Mucosa of gallbladder (tissue), 1 donor: ENCODE data around the gene CKS1B. TPM values are rescaled to one million over a fixed set of nuclear protein-coding genes. Genes with fewer than 3 reads are reported as not detected.
A peak's percentile ranks its signal among the peaks of the same experiment; 100 is the strongest.

Experiments
- DNase-seq: peaks from one replicate; pipeline ENCODE4 v3.0.0-alpha.2; 2020; ENCODE audit warnings: low spot score
- total RNA-seq: library from RNA; stranded (reverse); gene quantifications from one replicate; pipeline ENCODE4 v1.2.1, GENCODE V29; 2021
- donor health status: DM: no; HTN: no; CAD: no.

The CKS1B gene
- total RNA-seq, 1 donor from 2014 or later: 27.1 TPM

- DNase-seq: no peak
These were observed 40.4 kb downstream of the CKS1B start for GRCh38 chr1:155014709-155015508.

GRCh38 chr1:155015527-155016230 is 41.2 kb downstream of the CKS1B start:
- DNase-seq: no peak

GRCh38 chr1:155016231-155016831 is 41.9 kb downstream of the CKS1B start:
- no peak for DNase-seq

- DNase-seq: peak; percentile 89
These were observed 42.8 kb downstream of the CKS1B start for GRCh38 chr1:155017041-155017945.

GRCh38 chr1:155017946-155018316 is 43.5 kb downstream of the CKS1B start:
- no peak for DNase-seq

GRCh38 chr1:155018617-155019348 is 44.3 kb downstream of the CKS1B start:
- no peak for DNase-seq

- no peak for DNase-seq
These were observed 45.1 kb downstream of the CKS1B start for GRCh38 chr1:155019377-155020245.

GRCh38 chr1:155022136-155022926 is 47.9 kb downstream of the CKS1B start:
- no peak for DNase-seq

GRCh38 chr1:155022927-155023236 is 48.4 kb downstream of the CKS1B start:
- DNase-seq: peak; percentile 51

- no peak for DNase-seq
These were observed 49.1 kb downstream of the CKS1B start for GRCh38 chr1:155023627-155024026.

GRCh38 chr1:155024315-155024714 is 49.8 kb downstream of the CKS1B start:
- DNase-seq: no peak

- no peak for DNase-seq
These were observed 51.7 kb downstream of the CKS1B start for GRCh38 chr1:155026154-155026553.

GRCh38 chr1:155026588-155026987 is 52.1 kb downstream of the CKS1B start:
- no peak for DNase-seq

Other genes starting within 250 kb of the CKS1B start
- 3.9 TPM for gene KCNN3, start 104.4 kb upstream of the CKS1B start, total RNA-seq
- gene PMVK, start 38.0 kb upstream of the CKS1B start, total RNA-seq: 33.0 TPM
- gene PBXIP1, start 18.6 kb upstream of the CKS1B start, total RNA-seq: 208 TPM
- 54.5 TPM for gene PYGO2, start 12.9 kb upstream of the CKS1B start, total RNA-seq
- gene SHC1, start 3.9 kb upstream of the CKS1B start, total RNA-seq: 123 TPM
- gene FLAD1, start 8.7 kb downstream of the CKS1B start, total RNA-seq: 37.9 TPM
- gene LENEP, start 18.9 kb downstream of the CKS1B start, total RNA-seq: not detected
- gene ZBTB7B, start 28.1 kb downstream of the CKS1B start, total RNA-seq: 122 TPM
- 1.0 TPM for gene DCST2, start 59.1 kb downstream of the CKS1B start, total RNA-seq
- gene DCST1, start 59.1 kb downstream of the CKS1B start, total RNA-seq: not detected
- 146 TPM for gene ADAM15, start 76.6 kb downstream of the CKS1B start, total RNA-seq
- gene EFNA4, start 89.1 kb downstream of the CKS1B start, total RNA-seq: 12.8 TPM
- gene EFNA3, start 104.2 kb downstream of the CKS1B start, total RNA-seq: 2.7 TPM
- 100.0 TPM for gene EFNA1, start 153.2 kb downstream of the CKS1B start, total RNA-seq
- 54.7 TPM for gene SLC50A1, start 161.2 kb downstream of the CKS1B start, total RNA-seq
- 130 TPM for gene DPM3, start 165.8 kb downstream of the CKS1B start, total RNA-seq
- gene KRTCAP2, start 198.6 kb downstream of the CKS1B start, total RNA-seq: 158 TPM
- gene TRIM46, start 199.2 kb downstream of the CKS1B start, total RNA-seq: 0.83 TPM
- gene THBS3, start 233.2 kb downstream of the CKS1B start, total RNA-seq: 43.1 TPM
- 31.3 TPM for gene MTX1, start 234.0 kb downstream of the CKS1B start, total RNA-seq